Transverse colon (tissue), 4 donors: Measurements from ENCODE around the gene CLSTN2. TPM values are rescaled to one million over a fixed set of nuclear protein-coding genes. Genes with fewer than 3 reads are reported as not detected.

Experiments
- DNase-seq: peaks from one replicate; pipeline ENCODE4 v3.0.0-alpha.2; 2019
- H3K27ac ChIP-seq, 4 donors: fragments of 200-600 bp; sonication (generic); 2 replicates each; pipeline ENCODE4 v1.5.1; 2016 to 2018; ENCODE audit warnings: inconsistent platforms in 4 of 4
- H3K27me3 ChIP-seq: fragments of 200-600 bp; sonication (generic); 2 replicates; pipeline ENCODE4 v1.5.1; 2017; ENCODE audit warnings: inconsistent platforms
- H3K36me3 ChIP-seq, 4 donors: fragments of 200-600 bp; sonication (generic); 2 replicates each; pipeline ENCODE4 v1.5.1; 2017 to 2019; ENCODE audit warnings: inconsistent platforms in 4 of 4
- H3K4me1 ChIP-seq, 4 donors: fragments of 200-600 bp; sonication (generic); 2 replicates each; pipeline ENCODE4 v1.5.1; 2017 to 2020; ENCODE audit warnings: inconsistent platforms in 4 of 4
- H3K4me3 ChIP-seq, 4 donors: fragments of 200-600 bp; sonication (generic); 1 replicate in 1 of 4; 2 replicates in 3 of 4; pipeline versions ENCODE4 v1.5.1 to v1.6.1; 2017 to 2019; ENCODE audit warnings: inconsistent platforms in 4 of 4
- H3K9me3 ChIP-seq, 2 donors: fragments of 200-600 bp; sonication (generic); 2 replicates each; pipeline ENCODE4 v1.5.1; 2017 to 2019; ENCODE audit warnings: inconsistent platforms in 2 of 2
- CTCF ChIP-seq, 5 experiments: fragments of 200-600 bp in 3 of 5; fragments of 450-650 bp in 2 of 5; sonication (generic) in 3 of 5; IDR thresholded peaks; 1 replicate in 2 of 5; 2 replicates in 3 of 5; pipeline ENCODE4 v1.5.1; 2016 to 2017; ENCODE audit warnings: antibody characterized with exemption in 5 of 5, inconsistent platforms in 3 of 5, mild to moderate bottlenecking in 2 of 5, moderate library complexity in 1 of 5
- EP300 ChIP-seq: sonication (generic); formaldehyde crosslinking; IDR thresholded peaks from one replicate; pipeline ENCODE4 v1.6.1; 2017; ENCODE audit warnings: antibody characterized with exemption, low read depth
- POLR2A ChIP-seq: fragments of 450-650 bp; IDR thresholded peaks from one replicate; pipeline ENCODE4 v1.6.1; 2016; ENCODE audit warnings: antibody characterized with exemption, mild to moderate bottlenecking, moderate library complexity
- POLR2AphosphoS5 ChIP-seq, 3 donors: sonication (generic); formaldehyde crosslinking; IDR thresholded peaks; one replicate each; pipeline ENCODE4 v1.6.1; 2016; ENCODE audit warnings: antibody characterized with exemption in 3 of 3
- WGBS, 2 donors: methylation state at CpG; one replicate each; pipeline ENCODE4 v1.1.5; 2018; ENCODE audit warnings: low coverage in 1 of 2; 5-methylcytosine and 5-hydroxymethylcytosine counted together
- in situ Hi-C, 4 donors: fragments of 200-750 bp; cut with MboI; loops; one replicate each; pipeline versions ENCODE4 v1.15.0 to v1.15.1; 2017; ENCODE audit warnings: low sequenced_read_pairs in 3 of 4, low pct_ligation_motif_present in 1 of 4, low pct_unique_long_range_greater_than_20kb in 1 of 4
- intact Hi-C: fragments of 100-400 bp; cut with DNase I; formaldehyde crosslinking; loops from one replicate; pipeline ENCODE4 v1.15.1; 2023; ENCODE audit warnings: low total_unique reads
- total RNA-seq, 4 donors: library from RNA; depleted of rRNA; stranded (reverse); fragments of >200 nt; gene quantifications; one replicate each; pipeline ENCODE4 v1.1.0, GENCODE V29; 2016

CLSTN2 gene
- total RNA-seq, 4 donors from 2014 or later, result 0.60 to 9.0 (median 2.2) TPM

GRCh38 chr3:140020541-140020940 is 85.6 kb downstream of the CLSTN2 start:
- TF ChIP-seq POLR2A, result no peak
- no peak for TF ChIP-seq POLR2AphosphoS5 (IDR thresholded peaks at IDR 0.05)
- no peak for TF ChIP-seq EP300
- TF ChIP-seq CTCF (IDR thresholded peaks at IDR 0.05), result no peak
- peaks cover 0 to 7% (median 3%) of the 10 kb centered on the region in 4 donors for H3K4me1 ChIP-seq
- no peaks in the 10 kb centered on the region for H3K36me3 ChIP-seq
- H3K27me3 ChIP-seq, result no peaks in the 10 kb centered on the region
- no peaks in the 10 kb centered on the region for H3K9me3 ChIP-seq
- WGBS, 2 donors, result 59 to 81% methylated on average over 5 to 7 of the region's 7 CpGs
- in situ Hi-C loops (no loop called here), intact Hi-C loops (no loop called here)
- H3K4me3 ChIP-seq, result no peak overlapping the region
- no peak overlapping the region for H3K27ac ChIP-seq
- no peak for DNase-seq

GRCh38 chr3:140021269-140021668 is 86.3 kb downstream of the CLSTN2 start:
- H3K4me3 ChIP-seq, result no peak overlapping the region
- no peak overlapping the region for H3K27ac ChIP-seq
- in situ Hi-C loops (no loop called here), intact Hi-C loops (no loop called here)
- WGBS, 2 donors, result 93% methylated on average over 6 of the region's 6 CpGs; no CpG with 5 or more reads in 1 of the 2 donors
- no peak for DNase-seq
- no peaks in the 10 kb centered on the region for H3K9me3 ChIP-seq
- H3K36me3 ChIP-seq, result no peaks in the 10 kb centered on the region
- no peaks in the 10 kb centered on the region for H3K27me3 ChIP-seq
- TF ChIP-seq POLR2AphosphoS5 (IDR thresholded peaks at IDR 0.05), result no peak
- no peak for TF ChIP-seq EP300
- TF ChIP-seq POLR2A, result no peak
- TF ChIP-seq CTCF (IDR thresholded peaks at IDR 0.05), result no peak
- H3K4me1 ChIP-seq, result peaks cover 0 to 7% (median 3%) of the 10 kb centered on the region in 4 donors

DNA sequence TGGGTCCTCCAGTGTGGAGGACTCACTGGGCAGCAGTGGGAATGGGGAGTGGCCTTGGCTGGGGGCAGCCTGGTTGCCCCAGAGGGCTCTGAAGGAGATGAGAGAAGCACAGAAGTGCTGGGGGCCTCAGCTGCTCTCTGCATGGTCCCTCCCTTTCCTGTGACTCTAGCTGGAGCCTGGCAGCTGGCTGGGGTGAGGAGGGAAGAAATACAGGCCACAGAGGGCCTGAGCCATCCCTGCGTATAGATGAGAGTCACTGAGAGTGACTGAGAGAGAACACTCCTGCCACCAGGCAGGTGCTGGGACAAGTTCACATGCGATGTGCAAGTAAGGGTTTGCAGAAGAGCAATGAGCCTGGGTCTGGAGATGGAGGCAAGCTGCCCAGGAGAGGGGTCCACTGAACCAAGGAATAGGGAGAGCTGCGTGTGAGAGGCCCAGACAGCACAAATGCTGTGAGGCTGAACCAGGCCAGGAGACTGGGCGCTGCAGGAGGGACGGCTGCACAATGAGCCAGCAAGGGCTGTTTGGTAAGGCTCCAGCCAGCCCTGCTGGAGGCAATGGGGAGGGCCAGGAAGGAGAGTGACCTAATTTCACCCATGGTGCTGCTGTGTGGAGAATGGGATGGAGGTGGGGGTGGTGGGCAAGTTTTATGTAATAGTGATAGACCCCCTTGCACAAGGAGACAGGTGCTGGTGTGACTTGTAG is 87.2 kb downstream of the CLSTN2 start:
- H3K4me1 ChIP-seq, result peaks cover 0 to 7% (median 3%) of the 10 kb centered on the region in 4 donors
- no peaks in the 10 kb centered on the region for H3K36me3 ChIP-seq
- H3K27ac ChIP-seq, result no peak overlapping the region
- in situ Hi-C loops (no loop called here), intact Hi-C loops (no loop called here)
- no peaks in the 10 kb centered on the region for H3K27me3 ChIP-seq
- no peak for DNase-seq
- no peaks in the 10 kb centered on the region for H3K9me3 ChIP-seq
- WGBS, 2 donors, result 64% methylated on average over 5 of the region's 5 CpGs; no CpG with 5 or more reads in 1 of the 2 donors
- no peak overlapping the region for H3K4me3 ChIP-seq
- TF ChIP-seq EP300 (no peak), CTCF (IDR thresholded peaks at IDR 0.05) (no peak), POLR2AphosphoS5 (IDR thresholded peaks at IDR 0.05) (no peak), POLR2A (no peak)

DNA sequence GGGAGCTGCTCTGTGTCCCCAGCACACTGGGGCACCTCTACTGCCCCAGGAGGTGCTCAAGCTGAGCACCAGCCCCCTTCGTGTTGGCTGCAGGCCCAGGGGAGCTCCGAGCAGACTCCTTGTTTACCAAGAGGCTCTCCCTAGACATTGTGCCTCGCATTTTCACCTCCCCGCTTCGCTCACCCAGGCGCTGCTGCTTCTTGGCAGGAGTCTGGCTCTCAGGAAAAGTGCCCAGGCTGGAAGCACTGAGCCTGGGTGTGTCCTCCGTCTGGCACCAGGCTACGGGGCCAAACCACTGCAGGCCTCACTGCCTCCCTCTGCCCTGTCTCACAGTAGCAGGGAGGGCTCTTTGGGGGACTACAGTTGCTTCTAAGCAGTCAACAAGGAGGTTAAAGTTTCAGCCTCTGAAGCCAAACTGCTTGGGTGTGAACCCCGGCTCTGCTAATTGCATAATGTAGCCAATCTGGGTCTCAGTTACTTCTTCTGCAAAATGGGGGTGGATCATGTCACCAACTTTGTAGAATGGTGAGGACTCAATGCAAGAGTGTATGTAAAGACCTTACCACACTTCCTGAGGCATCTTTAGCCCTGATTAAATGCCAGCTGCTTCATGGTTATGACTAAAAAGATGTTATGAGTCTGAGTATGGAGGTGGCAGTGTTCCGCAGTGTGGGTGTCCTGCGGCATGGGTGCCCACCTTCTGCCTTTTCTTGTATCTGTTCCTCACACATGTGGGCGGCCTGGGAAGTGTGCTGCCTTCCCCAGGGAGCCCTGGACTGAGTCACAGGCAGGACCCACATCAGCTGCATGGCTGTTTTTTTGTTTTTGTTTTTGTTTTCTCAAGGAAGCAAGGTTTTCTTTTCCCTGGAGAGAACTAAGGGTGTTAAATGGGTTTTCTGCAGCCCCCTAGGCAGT is 88.9 kb downstream of the CLSTN2 start:
- TF ChIP-seq EP300, result no peak
- no peak for TF ChIP-seq POLR2A
- no peak for TF ChIP-seq CTCF (IDR thresholded peaks at IDR 0.05)
- TF ChIP-seq POLR2AphosphoS5 (IDR thresholded peaks at IDR 0.05), result no peak
- in situ Hi-C loops, result no loop called here
- intact Hi-C loops, result no loop called here
- no peaks in the 10 kb centered on the region for H3K27me3 ChIP-seq
- peaks cover 0 to 7% (median 3%) of the 10 kb centered on the region in 4 donors for H3K4me1 ChIP-seq
- peak; percentile 10 for DNase-seq
- 43 to 89% methylated on average over 3 to 12 of the region's 12 CpGs for WGBS, 2 donors
- no peak overlapping the region for H3K4me3 ChIP-seq
- no peaks in the 10 kb centered on the region for H3K9me3 ChIP-seq
- no peaks in the 10 kb centered on the region for H3K36me3 ChIP-seq
- no peak overlapping the region for H3K27ac ChIP-seq
